DMS153 treated with DMSO at 0.1 percent for 48 hours (cell line): ENCODE data around the gene LRRK1.

Experiments used
- DNase-seq: peaks from one replicate; lab custom pipeline; 2025; ENCODE audit not compliant: unreplicated experiment; lab: John Stamatoyannopoulos, UW

The LRRK1 gene

DNA sequence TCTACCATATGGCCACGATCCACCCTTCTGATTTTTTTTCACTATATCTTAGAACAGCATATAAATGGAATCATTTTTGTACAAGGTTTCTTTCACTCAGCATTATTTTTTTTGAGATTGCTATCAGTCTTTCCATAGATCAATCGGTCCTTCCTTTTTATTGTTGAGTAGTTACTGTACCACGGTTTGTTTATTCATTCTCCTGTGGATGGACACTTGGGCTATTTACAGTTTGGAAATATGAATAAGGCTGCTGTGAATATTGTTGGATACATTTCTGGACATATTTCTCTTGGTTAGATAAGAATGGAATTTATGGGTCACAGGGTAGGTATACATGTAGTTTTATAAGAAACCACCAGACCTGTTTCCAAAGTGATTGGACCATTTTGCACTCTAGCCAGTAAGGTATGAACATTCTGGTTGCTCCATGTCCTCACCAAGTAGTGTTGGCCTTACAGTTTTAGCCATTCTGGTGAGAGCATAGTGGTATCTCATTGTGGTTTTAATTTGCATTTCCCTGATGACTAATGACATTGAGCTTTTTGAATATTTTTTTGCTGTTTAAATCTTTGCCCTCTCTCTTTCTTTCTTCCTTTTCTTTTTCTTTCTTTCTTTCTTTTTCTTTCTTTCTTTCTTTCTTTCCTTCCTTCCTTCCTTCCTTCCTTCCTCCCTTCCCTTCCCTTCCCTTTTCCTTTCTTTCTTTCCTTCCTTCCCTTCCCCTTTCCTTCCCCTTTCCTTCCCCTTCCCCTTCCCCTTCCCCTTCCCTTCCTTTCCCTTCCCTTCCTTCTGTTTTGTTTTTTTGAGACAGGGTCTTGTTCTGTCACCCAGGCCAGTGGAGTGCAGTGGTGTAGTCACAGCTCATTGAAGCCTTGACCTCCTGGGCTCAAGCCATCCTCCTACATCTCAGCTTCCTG lies 49.2 kb downstream of the LRRK1 start:
- DNase-seq = no peak

DNA sequence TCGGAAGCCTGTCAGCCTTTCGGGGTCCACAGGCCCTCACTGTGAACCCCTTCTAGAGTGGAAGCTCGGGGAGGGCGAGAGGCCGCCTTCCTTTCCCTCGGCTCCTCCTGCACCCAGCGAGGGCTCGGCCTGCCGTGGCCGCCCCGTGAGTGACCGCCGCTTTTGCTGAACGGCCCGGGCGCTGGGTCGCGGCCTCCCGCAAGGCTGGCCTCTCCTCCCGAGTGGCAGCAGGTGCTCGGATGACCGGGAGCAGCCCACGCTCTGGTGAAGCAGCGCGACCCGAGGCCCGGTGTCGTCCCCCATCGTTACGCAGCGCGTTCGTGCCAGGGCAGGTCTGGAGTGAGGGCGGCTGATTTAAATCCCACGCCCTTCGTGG lies 53.8 kb downstream of the LRRK1 start:
- no peak for DNase-seq

DNA sequence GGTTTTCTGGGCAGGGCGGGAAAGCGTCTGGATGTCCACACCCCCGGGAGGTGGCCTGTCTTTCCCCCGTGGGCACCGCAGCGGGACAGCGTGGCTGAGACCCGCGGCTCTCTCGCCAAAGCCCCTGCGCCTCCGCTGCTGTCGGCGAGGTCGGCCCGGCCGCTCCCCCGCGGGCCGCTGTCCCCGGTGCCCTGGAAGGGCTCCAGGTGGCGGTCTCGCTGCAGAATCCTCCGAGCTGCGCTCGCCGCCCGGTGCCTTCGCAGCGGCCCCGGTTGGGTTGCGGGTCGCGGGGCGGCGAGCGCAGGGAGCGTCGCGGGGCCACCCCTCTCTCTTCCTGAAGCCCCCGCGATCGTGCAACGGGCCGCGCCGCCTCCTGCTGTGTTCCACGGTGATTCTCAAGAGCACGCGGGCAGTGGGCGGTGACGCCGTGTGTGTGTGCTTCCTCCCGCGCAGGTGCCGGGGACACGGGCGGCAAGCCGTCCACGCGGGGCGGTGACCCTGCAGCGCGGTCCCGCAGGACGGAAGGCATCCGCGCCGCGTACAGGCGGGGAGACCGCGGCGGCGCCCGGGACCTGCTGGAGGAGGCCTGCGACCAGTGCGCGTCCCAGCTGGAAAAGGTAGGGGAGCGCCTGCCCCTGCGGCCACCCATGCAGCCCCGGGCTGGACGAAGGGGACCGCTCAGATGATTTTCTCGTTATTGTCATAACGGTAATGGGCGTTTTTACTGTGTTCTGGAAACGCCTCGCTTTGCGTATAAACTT lies 54.4 kb downstream of the LRRK1 start:
- no peak for DNase-seq

DNA sequence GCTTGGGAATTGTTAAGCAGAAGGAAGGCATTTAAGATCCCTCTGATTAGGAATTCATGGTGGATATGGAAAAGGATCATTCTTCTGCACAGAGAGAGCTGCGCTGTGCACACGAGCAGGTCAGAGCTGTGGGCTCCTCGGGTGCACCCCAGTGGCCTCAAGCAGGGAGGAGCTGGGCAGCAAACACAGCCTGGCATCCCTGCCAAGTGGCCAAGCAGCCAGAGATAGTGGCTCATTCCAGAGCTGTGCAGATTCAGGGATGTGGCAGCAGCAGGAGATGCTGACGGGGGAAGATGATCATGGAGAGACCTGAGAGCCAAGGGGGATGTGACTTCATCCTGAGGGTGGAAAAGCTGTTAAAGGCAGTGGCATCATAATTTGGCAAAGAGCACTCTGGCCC lies 55.9 kb downstream of the LRRK1 start:
- DNase-seq = no peak

DNA sequence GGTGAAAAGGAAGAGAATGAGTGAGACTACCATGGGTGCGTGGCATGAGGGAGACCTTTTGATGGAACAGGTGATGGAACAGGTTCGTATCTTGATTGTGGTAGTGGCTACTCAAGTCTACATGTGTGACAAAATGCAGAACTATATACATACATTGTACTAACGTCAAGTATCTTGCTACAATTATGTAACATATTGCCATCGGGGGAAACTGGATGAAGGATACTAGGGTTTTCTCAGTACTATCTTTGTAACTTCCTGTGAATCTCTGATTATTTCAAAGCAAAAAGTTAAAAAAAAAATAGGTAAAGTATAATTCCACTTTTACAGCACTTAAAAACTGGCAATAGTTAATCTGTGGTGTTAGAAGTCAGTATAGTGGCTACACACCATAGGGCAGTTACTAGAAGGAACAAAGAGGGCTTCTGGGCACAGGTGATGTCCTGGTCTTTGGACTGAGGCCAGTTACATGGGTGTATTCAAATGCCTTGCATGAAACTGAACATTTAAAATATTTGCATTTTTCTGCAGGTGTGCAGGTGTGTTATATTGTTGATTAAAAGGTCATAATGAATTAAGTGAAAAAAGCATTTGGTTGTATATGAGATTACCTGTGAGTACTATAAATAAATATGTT lies 61.4 kb downstream of the LRRK1 start:
- no peak for DNase-seq

DNA sequence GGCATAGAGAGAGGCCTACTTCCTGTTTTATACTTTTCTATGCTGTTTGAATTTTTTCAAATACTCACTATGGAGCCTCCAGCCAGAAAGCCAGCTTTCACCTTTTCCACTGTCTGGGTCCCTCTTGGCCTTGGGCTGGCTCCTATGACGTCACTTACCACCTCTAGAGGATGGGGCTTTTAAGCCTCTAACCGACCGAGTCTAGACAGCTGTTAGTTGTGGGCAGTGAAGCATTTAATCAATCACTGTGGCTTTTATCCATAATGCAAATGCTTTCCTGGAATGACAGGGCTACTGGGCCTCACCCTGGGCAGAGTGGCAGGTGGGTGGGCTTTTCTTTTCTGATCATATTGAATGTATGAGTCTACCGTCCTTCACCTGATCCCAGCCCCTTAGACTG lies 61.9 kb downstream of the LRRK1 start:
- no peak for DNase-seq

DNA sequence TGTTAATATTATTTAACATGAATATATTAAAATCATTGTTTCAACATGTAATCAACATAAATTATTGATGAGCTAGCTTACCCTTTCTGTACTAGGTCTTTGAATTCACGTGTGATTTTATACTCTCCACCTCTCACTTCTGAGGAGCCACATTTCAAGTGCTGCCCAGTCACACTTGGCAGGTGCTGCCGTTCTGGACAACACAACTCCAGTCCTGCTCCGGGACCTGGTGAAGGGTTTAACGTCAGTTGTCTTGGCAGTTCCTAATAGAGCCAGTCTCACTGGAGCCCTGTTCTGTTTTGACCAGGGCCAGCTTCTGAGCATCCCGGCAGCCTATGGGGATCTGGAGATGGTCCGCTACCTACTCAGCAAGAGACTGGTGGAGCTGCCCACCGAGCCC lies 64.1 kb downstream of the LRRK1 start:
- DNase-seq = no peak

DNA sequence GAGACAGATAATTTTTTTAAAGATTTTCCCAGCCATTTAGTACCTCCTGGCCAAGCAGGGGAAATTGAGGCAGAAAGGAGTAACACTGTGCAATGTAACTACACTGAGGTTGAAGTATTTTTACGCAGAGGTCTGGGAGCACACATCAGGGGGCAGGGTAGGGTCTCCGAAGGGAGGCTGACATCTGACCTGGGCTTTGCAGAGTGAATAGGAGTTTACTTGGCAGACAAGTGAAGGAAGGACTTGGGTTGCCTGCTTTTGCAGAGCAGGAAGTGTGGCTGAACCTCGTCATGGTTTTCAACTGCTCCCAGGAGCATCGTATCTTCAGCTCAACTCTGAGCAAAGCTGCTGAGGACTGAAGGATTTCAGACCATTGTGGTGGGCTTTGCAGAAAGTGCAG lies 66.2 kb downstream of the LRRK1 start:
- DNase-seq = no peak

DNA sequence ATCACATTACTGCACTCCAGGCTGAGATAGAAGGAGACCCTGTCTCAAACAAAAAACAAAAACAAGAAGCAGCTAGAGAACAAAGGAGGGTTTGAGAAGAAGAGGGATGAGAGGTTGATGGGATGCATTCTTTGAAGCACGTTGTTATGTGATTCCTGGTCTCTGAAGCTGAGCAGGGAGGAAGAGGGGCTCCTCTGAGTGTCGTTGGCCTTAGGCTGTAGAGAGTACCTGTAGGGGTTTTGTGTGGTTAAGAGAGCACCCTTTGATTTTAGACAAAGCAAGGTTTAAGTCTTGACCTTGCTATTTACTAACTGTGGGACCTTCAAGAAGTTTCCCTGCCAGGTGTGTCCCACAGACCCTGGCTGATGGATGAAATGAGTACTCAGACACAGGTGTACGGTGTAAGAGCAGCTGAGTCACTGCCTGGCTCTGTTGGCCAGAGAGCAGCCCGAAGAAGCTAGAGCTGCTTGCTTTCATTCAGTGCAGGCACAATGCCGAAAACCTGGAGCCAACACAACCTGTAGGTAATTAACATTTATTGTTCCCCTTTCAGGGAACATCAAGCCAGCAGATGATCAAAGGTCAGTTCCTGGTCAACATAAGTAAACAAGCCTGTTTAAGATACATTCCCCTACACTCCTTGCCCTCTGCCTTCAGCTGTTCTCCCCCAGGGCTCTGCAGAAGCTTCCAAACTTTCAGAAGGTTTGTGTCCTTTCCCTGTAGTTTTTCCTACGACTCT lies 67.2 kb downstream of the LRRK1 start:
- no peak for DNase-seq

DNA sequence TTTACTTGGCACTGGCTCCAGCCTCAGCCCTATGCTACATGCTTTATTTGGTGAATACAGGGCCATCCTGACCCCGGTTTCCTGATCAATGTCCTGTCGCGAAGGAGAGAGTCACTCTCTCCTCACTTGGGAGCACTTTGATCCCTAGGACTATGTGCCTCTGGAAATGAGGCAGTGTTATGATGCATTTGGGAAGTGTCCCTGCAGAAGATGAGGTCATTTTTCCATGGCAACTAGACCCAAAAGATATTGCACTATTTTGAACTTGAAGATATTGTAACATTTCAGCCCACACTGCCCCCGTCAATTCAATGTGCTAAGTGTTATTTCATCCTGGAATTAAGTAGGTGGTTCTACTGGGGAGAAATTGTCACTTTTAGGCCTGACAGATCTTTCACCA lies 68.0 kb downstream of the LRRK1 start:
- DNase-seq = no peak

DNA sequence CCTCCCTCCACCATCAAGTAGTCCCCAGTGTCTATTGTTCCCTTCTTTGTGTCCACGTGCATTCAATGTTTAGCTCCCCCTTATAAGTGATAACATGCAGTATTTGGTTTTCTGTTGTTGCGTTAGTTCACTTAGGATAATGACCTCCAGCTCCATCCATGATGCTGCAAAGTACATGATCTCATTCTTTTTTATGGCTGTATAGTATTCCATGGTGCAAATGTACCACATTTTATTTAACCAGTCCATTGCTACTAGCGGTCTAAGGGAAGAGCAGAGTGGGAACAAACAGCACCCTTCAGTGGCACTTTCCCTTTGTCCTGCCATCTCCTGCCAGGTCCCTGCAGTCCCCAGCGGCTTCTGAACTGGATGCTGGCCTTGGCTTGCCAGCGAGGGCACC lies 69.1 kb downstream of the LRRK1 start:
- no peak for DNase-seq

DNA sequence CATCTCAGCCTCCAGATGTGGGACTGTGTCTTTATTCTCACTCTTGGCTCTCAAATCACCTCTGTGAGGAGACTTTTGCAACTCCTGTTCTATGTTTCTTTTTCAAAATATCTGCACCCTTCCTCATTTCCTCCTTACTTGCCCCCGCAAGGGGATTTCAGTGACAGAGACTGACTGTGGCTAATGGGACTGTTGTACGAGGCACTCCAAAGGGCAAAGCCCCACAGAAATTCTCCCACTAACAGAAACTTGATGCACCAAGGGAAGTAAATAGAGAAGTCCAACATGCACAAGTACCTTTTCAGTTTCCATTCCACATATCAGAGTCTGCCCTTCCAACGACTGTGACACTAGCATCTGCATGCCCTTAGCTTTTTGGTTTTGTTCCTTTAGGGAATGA lies 69.7 kb downstream of the LRRK1 start:
- no peak for DNase-seq

DNA sequence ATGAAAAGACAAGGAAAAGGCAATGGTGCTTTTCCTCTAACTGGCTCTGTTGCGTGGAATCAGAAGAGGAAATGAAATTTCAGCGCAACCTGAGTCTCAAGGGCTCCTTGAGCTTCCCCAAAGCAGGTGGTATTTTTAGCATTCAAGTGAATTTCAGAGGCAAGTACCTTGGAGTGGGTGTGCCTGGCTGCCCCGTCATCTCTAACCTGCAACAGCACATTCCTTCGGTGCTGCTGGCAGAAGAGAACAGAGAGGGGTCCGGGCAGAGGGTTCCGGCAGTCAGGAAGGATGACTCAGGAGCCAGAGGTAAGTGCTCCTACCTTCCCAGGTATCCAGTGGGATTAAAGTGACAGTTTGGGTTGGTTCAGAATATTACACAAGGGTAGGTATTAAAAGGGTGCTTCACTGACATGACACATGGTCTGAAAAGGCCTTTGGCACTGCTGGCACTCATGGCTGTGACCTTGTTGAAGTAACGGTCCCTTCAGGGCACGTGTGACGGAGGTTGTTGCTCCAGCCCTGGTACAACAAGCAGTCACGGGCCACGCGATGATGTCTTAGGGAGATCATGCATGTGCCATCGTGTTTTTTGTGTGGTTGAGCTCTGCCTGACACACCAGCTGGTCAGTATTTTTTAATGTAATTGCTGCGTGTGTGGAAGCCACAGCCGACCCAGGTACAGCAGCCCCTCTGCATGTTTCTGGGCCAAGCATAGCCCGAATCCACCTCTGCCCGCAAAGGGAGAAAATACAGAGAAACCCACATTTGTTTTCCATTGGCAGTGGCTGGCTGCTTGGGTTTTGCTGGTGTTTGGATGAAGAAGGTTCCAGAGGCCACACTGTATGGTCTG lies 75.7 kb downstream of the LRRK1 start:
- DNase-seq = no peak

DNA sequence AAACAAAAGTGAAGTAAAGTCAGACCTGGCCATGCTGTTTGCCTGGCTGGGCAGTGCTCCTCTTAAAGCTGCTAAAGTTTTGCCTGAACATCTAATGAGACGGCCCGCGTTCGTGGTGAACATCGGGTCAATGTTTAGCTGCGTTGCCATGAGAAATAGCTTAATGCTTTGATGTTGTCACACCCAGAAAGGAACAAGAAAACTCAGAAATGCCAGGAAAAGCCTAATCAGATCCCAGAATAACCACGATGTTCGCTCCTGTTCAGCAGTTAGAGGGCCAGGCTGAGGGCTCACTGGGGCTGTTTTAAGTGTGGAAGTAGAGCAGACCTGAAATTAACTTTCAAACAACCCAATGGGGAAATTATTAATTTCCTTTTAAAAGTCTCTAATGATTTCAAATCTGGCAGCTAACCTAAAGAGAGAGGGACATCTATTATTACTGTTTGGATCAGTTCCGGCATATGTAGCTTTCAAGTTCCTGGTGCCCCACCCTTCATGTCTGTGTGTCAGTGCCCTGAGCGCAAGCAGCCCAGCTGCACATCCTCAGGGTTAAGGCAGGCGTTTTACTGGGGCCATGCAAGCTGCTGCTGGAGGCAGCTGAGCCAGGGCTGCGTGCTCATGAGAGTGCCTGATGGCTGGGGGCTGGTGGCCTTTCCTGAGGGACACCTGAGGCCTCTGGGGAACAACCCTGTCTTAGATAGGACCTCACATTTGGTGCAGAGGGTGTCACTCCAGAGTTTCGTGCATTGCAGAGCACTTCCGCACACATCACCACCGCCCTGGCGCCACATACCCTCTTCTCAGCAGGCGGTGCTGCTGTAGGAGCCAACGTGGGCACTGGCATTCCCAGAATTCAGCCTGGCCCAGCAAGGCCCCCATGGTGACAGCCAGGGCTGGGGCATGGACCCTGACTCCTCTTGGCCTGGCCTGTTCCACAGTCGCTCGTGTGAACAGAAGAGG lies 76.6 kb downstream of the LRRK1 start:
- DNase-seq = no peak

DNA sequence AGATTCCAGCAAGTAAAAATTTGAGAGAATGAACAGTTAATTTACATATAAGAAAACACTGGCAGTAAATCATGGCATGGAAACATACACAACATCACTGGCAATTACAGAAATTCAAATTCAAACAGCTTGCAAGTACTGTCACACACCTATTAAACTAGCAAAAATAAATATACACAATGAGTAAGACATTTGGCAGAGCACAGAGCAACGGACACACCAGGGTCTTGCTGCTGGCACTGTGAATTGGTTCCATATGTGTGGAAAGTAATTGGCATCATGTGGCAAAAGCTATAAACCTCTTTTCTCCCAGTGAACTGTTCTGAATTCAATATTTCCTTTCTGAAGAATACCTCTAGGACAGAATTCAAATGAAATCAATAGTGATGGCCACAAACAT lies 78.3 kb downstream of the LRRK1 start:
- no peak for DNase-seq

DNA sequence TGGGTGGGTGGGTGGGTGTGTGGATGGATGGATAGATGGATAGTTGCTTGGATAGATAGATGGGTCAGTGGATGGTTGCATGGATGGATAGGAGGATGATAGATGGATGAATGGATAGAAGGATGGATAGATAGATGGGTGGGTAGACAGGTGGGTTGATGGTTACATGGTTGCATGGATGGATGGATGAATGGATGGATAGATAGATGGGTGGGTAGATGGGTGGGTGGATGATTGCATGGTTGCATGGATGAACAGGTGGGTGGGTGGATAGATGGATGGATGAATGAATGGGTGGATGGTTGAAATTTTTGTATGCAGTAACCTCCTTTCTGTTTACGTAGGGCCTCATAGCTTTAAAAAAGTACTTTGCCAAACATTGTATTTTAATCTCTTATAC lies 79.5 kb downstream of the LRRK1 start:
- no peak for DNase-seq

DNA sequence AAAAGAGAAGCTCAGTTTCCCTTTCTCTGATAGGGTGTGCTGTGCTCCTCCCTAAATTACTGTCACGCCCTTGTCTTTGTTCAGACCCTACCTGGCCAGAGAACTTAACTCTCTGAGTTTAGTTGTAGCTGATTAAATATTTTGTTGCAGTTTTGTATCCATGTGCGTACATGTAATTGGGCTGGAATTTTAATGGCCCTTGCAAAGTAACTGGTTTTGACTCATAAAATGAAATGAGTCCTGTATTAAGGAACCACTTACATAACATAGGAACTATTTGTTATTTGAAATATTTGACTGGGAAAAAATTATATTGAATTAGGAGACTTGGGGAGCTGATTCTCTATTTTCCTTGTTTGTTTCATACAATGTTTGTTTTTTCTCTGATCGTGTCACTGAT lies 80.2 kb downstream of the LRRK1 start:
- no peak for DNase-seq

DNA sequence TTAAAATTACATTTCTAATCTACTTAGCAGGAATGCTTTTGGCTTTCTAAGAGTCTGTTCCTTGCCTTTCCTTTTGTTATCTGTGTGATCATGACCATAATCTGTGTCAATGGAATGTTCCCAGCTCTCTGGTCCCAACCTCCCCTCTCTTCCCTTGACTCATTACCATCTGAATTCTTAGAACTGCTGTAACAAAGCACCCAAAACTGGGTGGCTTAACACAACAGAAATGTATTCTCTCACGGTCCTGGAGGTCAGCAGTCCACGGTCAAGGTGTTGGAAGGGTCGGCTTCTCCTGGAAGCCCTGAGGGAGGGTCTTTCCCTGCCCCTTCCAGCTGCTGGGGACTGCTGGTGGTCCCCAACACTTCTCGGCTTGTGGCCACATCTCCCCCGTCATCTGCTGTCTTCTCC lies 81.1 kb downstream of the LRRK1 start:
- no peak for DNase-seq

DNA sequence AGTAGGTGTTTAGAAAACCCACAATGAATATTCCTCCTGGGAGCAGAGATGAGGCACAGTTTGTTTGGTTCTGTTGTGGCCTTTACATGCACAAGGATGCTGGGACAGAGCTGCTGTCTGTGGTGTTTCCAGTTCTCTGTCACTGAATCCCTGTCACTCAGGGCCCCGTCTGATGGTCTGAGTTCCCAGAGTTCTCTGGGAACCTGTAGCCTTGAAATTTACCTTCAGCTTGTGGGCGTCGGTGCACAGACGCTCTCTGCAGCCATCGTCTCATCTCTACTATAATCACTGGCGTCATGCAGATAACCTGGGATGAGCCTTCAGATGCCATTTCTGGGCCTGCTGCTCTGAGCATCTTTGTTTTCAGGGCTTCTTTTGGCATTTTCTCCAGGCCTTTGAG lies 81.9 kb downstream of the LRRK1 start:
- DNase-seq = no peak
